ENCODE measurements around the gene PRKACA. TPM values are rescaled to one million over a fixed set of nuclear protein-coding genes. Genes with fewer than 3 reads are reported as not detected.

PRKACA gene
- total RNA-seq, 1 experiment from 2014 or later = 56.7 TPM

- H3K36me3 ChIP-seq (ENCODE audit: insufficient read depth, low read length, poor library complexity, severe bottlenecking) = no peaks in the 10 kb centered on the region
- H3K9me3 ChIP-seq (ENCODE audit: low read depth, low read length, poor library complexity, severe bottlenecking) = no peaks in the 10 kb centered on the region
- no peak for TF ChIP-seq CTCF (conservative IDR thresholded peaks at IDR 0.05; ENCODE audit: low read depth, low read length)
- no peak for TF ChIP-seq EZH2 (IDR thresholded peaks at IDR 0.05; ENCODE audit: borderline replicate concordance, low read depth, low read length, poor library complexity, severe bottlenecking)
- no TSS peak for BruUV-seq (replicated peaks)
- H3K4me3 ChIP-seq (ENCODE audit: low read depth, low read length, poor library complexity, severe bottlenecking) = no peak overlapping the region
- H3K27me3 ChIP-seq (replicated peaks; ENCODE audit: insufficient read depth, low read depth, low read length, poor library complexity) = no peaks in the 10 kb centered on the region
- intact Hi-C loops (cut with micrococcal nuclease; ENCODE audit: unreplicated experiment) = no loop called here
- CTCF ChIA-PET = no interaction called here
- POLR2A ChIA-PET (ENCODE audit: low non-redundant PET) = no interaction called here
- no peak overlapping the region for H3K27ac ChIP-seq (ENCODE audit: low read depth, low read length, poor library complexity, severe bottlenecking)
- H3K4me1 ChIP-seq (ENCODE audit: insufficient read depth, low read length, poor library complexity, severe bottlenecking) = no peaks in the 10 kb centered on the region
- DNase-seq (ENCODE audit: low spot score) = no peak
Observed at GRCh38 chr19:14066134-14066533, 51.4 kb downstream of the PRKACA start.

- ChIA-PET POLR2A (ENCODE audit: low non-redundant PET) (no interaction called here), CTCF (no interaction called here)
- intact Hi-C loops (cut with micrococcal nuclease; ENCODE audit: unreplicated experiment) = no loop called here
- BruUV-seq (replicated peaks) = no TSS peak
- H3K9me3 ChIP-seq (ENCODE audit: low read depth, low read length, poor library complexity, severe bottlenecking) = no peaks in the 10 kb centered on the region
- H3K4me1 ChIP-seq (ENCODE audit: insufficient read depth, low read length, poor library complexity, severe bottlenecking) = peaks cover 8% of the 10 kb centered on the region
- H3K27me3 ChIP-seq (replicated peaks; ENCODE audit: insufficient read depth, low read depth, low read length, poor library complexity) = no peaks in the 10 kb centered on the region
- no peak for TF ChIP-seq EZH2 (IDR thresholded peaks at IDR 0.05; ENCODE audit: borderline replicate concordance, low read depth, low read length, poor library complexity, severe bottlenecking)
- no peak for TF ChIP-seq CTCF (conservative IDR thresholded peaks at IDR 0.05; ENCODE audit: low read depth, low read length)
- H3K27ac ChIP-seq (ENCODE audit: low read depth, low read length, poor library complexity, severe bottlenecking) = no peak overlapping the region
- H3K4me3 ChIP-seq (ENCODE audit: low read depth, low read length, poor library complexity, severe bottlenecking) = no peak overlapping the region
- no peaks in the 10 kb centered on the region for H3K36me3 ChIP-seq (ENCODE audit: insufficient read depth, low read length, poor library complexity, severe bottlenecking)
- no peak for DNase-seq (ENCODE audit: low spot score)
Observed at GRCh38 chr19:14063105-14063504, 54.5 kb downstream of the PRKACA start.

- Histone ChIP-seq H3K36me3 (ENCODE audit: insufficient read depth, low read length, poor library complexity, severe bottlenecking) (no peaks in the 10 kb centered on the region), H3K27ac (ENCODE audit: low read depth, low read length, poor library complexity, severe bottlenecking) (no peak overlapping the region), H3K4me3 (ENCODE audit: low read depth, low read length, poor library complexity, severe bottlenecking) (no peak overlapping the region), H3K9me3 (ENCODE audit: low read depth, low read length, poor library complexity, severe bottlenecking) (no peaks in the 10 kb centered on the region), H3K4me1 (ENCODE audit: insufficient read depth, low read length, poor library complexity, severe bottlenecking) (peaks cover 12% of the 10 kb centered on the region), H3K27me3 (replicated peaks; ENCODE audit: insufficient read depth, low read depth, low read length, poor library complexity) (no peaks in the 10 kb centered on the region)
- no peak for TF ChIP-seq EZH2 (IDR thresholded peaks at IDR 0.05; ENCODE audit: borderline replicate concordance, low read depth, low read length, poor library complexity, severe bottlenecking)
- TF ChIP-seq CTCF (conservative IDR thresholded peaks at IDR 0.05; ENCODE audit: low read depth, low read length) = no peak
- ChIA-PET CTCF (interaction anchor here (1.5 kb wide), 1 partner anchor 8 kb away, joined by 3 read pairs; no protein-coding TSS in a partner anchor), POLR2A (ENCODE audit: low non-redundant PET) (no interaction called here)
- BruUV-seq (replicated peaks) = no TSS peak
- intact Hi-C loops (cut with micrococcal nuclease; ENCODE audit: unreplicated experiment) = no loop called here
- DNase-seq (ENCODE audit: low spot score) = no peak
Observed at GRCh38 chr19:14062558-14062855, 55.1 kb downstream of the PRKACA start.

All from A673 (cell line).